H1 (cell line): ENCODE results near the gene TEX101. TPM values are rescaled to one million over a fixed set of nuclear protein-coding genes. Genes with fewer than 3 reads are reported as not detected.

Experiments used
- CTCF ChIA-PET: fragments of 300-600 bp; sonication (Branson Sonifier 250); formaldehyde crosslinking; loops from one replicate; lab custom pipeline; 2021; ENCODE audit not compliant: partially characterized antibody; lab: Charles Lee
- POLR2A ChIA-PET: fragments of 300-600 bp; sonication (Branson Sonifier 250); formaldehyde crosslinking; loops from one replicate; lab custom pipeline; 2021; ENCODE audit warnings: inconsistent platforms; ENCODE audit not compliant: partially characterized antibody; lab: Charles Lee
- DNase-seq, 2 experiments: peaks; one replicate each; pipeline versions ENCODE4 v3.0.0 to v3.0.0-alpha.2; 2010 to 2022; ENCODE audit warnings: low spot score in 2 of 2, low read depth in 1 of 2, mixed read lengths in 1 of 2
- FAIRE-seq: peaks from 2 replicates; lab custom pipeline; 2011; peaks lifted over from hg19 to GRCh38; lab: Jason Lieb, UNC
- H2AFZ ChIP-seq: 2 replicates; pipeline ENCODE4 v1.8.1; 2012; ENCODE audit warnings: low read length, inconsistent platforms
- H2AK5ac ChIP-seq: 2 replicates; pipeline ENCODE4 v1.6.1; 2013; ENCODE audit warnings: low read depth, low read length
- H2BK120ac ChIP-seq: replicated peaks from 2 replicates; pipeline ENCODE3; 2013; ENCODE audit warnings: low read depth, low read length, inconsistent platforms
- H2BK12ac ChIP-seq: 2 replicates; pipeline ENCODE4 v1.6.1; 2013; ENCODE audit warnings: low read depth, low read length
- H2BK15ac ChIP-seq: 2 replicates; pipeline ENCODE4 v1.6.1; 2013; ENCODE audit warnings: low read length
- H2BK20ac ChIP-seq: 2 replicates; pipeline ENCODE4 v1.6.1; 2013; ENCODE audit warnings: low read length
- H2BK5ac ChIP-seq: 2 replicates; pipeline ENCODE4 v1.6.1; 2013; ENCODE audit warnings: low read depth, low read length
- H3K14ac ChIP-seq: 2 replicates; pipeline ENCODE4 v1.6.1; 2013; ENCODE audit warnings: inconsistent platforms; ENCODE audit not compliant: insufficient read length
- H3K18ac ChIP-seq: 2 replicates; pipeline ENCODE4 v1.6.1; 2013; ENCODE audit warnings: low read length; ENCODE audit errors: extremely low read depth
- H3K23ac ChIP-seq: 2 replicates; pipeline ENCODE4 v1.6.1; 2013; ENCODE audit warnings: inconsistent platforms; ENCODE audit not compliant: insufficient read length
- H3K23me2 ChIP-seq: 2 replicates; pipeline ENCODE4 v1.6.1; 2013; ENCODE audit warnings: low read depth, low read length
- H3K27ac ChIP-seq: 2 replicates; pipeline ENCODE4 v1.6.1; 2011; ENCODE audit warnings: low read depth, low read length, inconsistent platforms
- H3K27me3 ChIP-seq, 4 experiments: replicated peaks in 1 of 4; 1 replicate in 1 of 4; 2 replicates in 3 of 4; pipeline versions ENCODE4 v1.6.1 to v1.8.1; 2011 to 2013; ENCODE audit warnings: low read length in 3 of 4, mild to moderate bottlenecking in 3 of 4, inconsistent platforms in 2 of 4, mixed read lengths in 2 of 4, moderate library complexity in 1 of 4; ENCODE audit not compliant: control insufficient read depth in 3 of 4, insufficient read depth in 3 of 4; ENCODE audit errors: extremely low read depth in 1 of 4
- H3K36me3 ChIP-seq, 4 experiments: 2 replicates each; pipeline versions ENCODE4 v1.6.1 to v1.8.1; 2011 to 2013; ENCODE audit warnings: mild to moderate bottlenecking in 4 of 4, low read length in 3 of 4, moderate library complexity in 2 of 4, control low read depth in 1 of 4, inconsistent platforms in 1 of 4; ENCODE audit not compliant: insufficient read depth in 4 of 4, control insufficient read depth in 2 of 4
- H3K4ac ChIP-seq: replicated peaks from 2 replicates; pipeline ENCODE3; 2013; ENCODE audit warnings: low read length, low read depth, mixed read lengths, inconsistent platforms; ENCODE audit not compliant: insufficient read length
- H3K4me1 ChIP-seq, 4 experiments: replicated peaks in 1 of 4; 1 replicate in 1 of 4; 2 replicates in 3 of 4; pipeline versions ENCODE4 v1.6.1 to v1.8.1; 2011 to 2013; ENCODE audit warnings: low read length in 3 of 4, inconsistent platforms in 2 of 4, mixed read lengths in 1 of 4; ENCODE audit not compliant: insufficient read depth in 4 of 4, control insufficient read depth in 3 of 4
- H3K4me2 ChIP-seq, 2 experiments: 2 replicates each; pipeline versions ENCODE4 v1.6.1 to v1.8.1; 2011 to 2013; ENCODE audit warnings: low read depth in 2 of 2, low read length in 2 of 2, control low read depth in 1 of 2, inconsistent platforms in 1 of 2, mild to moderate bottlenecking in 1 of 2; ENCODE audit not compliant: insufficient read depth in 1 of 2
- H3K4me3 ChIP-seq, 4 experiments: fragments of 200-600, 300-600 bp in 1 of 4; sonication (generic), shearing (Covaris generic), sonication (Bioruptor Twin) in 1 of 4; 2 replicates each; pipeline versions ENCODE4 v1.5.1 to v1.8.1; 2011 to 2016; ENCODE audit warnings: low read length in 4 of 4, low read depth in 3 of 4, control low read depth in 2 of 4, inconsistent platforms in 2 of 4, mild to moderate bottlenecking in 2 of 4, mixed read lengths in 1 of 4, moderate library complexity in 1 of 4; ENCODE audit not compliant: insufficient read depth in 2 of 4; ENCODE audit errors: extremely low read depth in 1 of 4
- H3K56ac ChIP-seq: replicated peaks from 2 replicates; pipeline ENCODE3; 2013; ENCODE audit warnings: low read depth, mild to moderate bottlenecking, mixed read lengths, low read length, inconsistent platforms; ENCODE audit not compliant: insufficient read length
- H3K79me1 ChIP-seq: 2 replicates; pipeline ENCODE4 v1.6.1; 2013; ENCODE audit warnings: low read depth, low read length, control low read depth
- H3K79me2 ChIP-seq, 2 experiments: 2 replicates each; pipeline versions ENCODE4 v1.6.1 to v1.8.1; 2012 to 2013; ENCODE audit warnings: low read length in 2 of 2, mild to moderate bottlenecking in 2 of 2, inconsistent platforms in 1 of 2; ENCODE audit not compliant: insufficient read depth in 2 of 2, control insufficient read depth in 1 of 2
- H3K9ac ChIP-seq, 4 experiments: replicated peaks in 1 of 4; 1 replicate in 1 of 4; 2 replicates in 3 of 4; pipeline versions ENCODE4 v1.6.1 to v1.8.1; 2011 to 2013; ENCODE audit warnings: low read depth in 3 of 4, low read length in 3 of 4, control low read depth in 2 of 4, mild to moderate bottlenecking in 2 of 4, moderate library complexity in 2 of 4, inconsistent platforms in 1 of 4; ENCODE audit errors: extremely low read depth in 1 of 4
- H3K9me3 ChIP-seq, 2 experiments: 2 replicates each; pipeline versions ENCODE4 v1.6.1 to v1.8.1; 2012 to 2013; ENCODE audit warnings: mild to moderate bottlenecking in 2 of 2, moderate library complexity in 2 of 2, control low read depth in 1 of 2, inconsistent platforms in 1 of 2, low read depth in 1 of 2, low read length in 1 of 2, mixed read lengths in 1 of 2; ENCODE audit not compliant: insufficient read depth in 2 of 2
- H4K20me1 ChIP-seq, 2 experiments: replicated peaks in 1 of 2; 2 replicates each; pipeline versions ENCODE3 to v1.8.1; 2011 to 2013; ENCODE audit warnings: inconsistent platforms in 2 of 2, low read length in 2 of 2, mild to moderate bottlenecking in 1 of 2; ENCODE audit not compliant: insufficient read depth in 2 of 2, control insufficient read depth in 1 of 2
- H4K5ac ChIP-seq: 2 replicates; pipeline ENCODE4 v1.6.1; 2013; ENCODE audit warnings: low read length, low read depth, mixed read lengths, inconsistent platforms; ENCODE audit not compliant: insufficient read length
- H4K8ac ChIP-seq: 2 replicates; pipeline ENCODE4 v1.8.0; 2013; ENCODE audit warnings: mild to moderate bottlenecking, moderate library complexity, low read length, inconsistent platforms; ENCODE audit not compliant: insufficient read depth; ENCODE audit errors: extremely low read depth
- H4K91ac ChIP-seq: replicated peaks from 2 replicates; pipeline ENCODE3; 2013; ENCODE audit warnings: low read length, mixed read lengths, inconsistent platforms; ENCODE audit not compliant: insufficient read length
- CREB1 ChIP-seq: IDR thresholded peaks from 2 replicates; pipeline ENCODE4 v1.6.1; 2012; ENCODE audit warnings: inconsistent platforms
- SP2 ChIP-seq: IDR thresholded peaks from 2 replicates; pipeline ENCODE4 v1.6.1; 2012; ENCODE audit warnings: mild to moderate bottlenecking, low read length, inconsistent platforms
- TBP ChIP-seq: IDR thresholded peaks from 2 replicates; pipeline ENCODE4 v1.6.1; 2011; ENCODE audit warnings: low read depth, low read length, improper control_type of control experiment
- WGBS, 2 experiments: shearing (Covaris generic) in 1 of 2; methylation state at CpG; one replicate each; pipeline versions ENCODE4 v1.1.6 to v1.1.7; 2013 to 2015; ENCODE audit warnings: low lambda C conversion rate in 2 of 2, mixed read lengths in 2 of 2, inconsistent platforms in 1 of 2, low coverage in 1 of 2, missing lambda C conversion rate in 1 of 2; ENCODE audit not compliant: insufficient replicate concordance in 2 of 2, insufficient coverage in 1 of 2, insufficient read length in 1 of 2; ENCODE audit errors: extremely low coverage in 1 of 2, missing lambda C conversion rate in 1 of 2; 5-methylcytosine and 5-hydroxymethylcytosine counted together
- polyA plus RNA-seq, 7 experiments: library from polyadenylated mRNA; depleted of rRNA in 3 of 7; stranded (reverse) in 5 of 7; unstranded in 2 of 7; fragments of >200 nt in 5 of 7; fragments of 200-250 nt in 2 of 7; gene quantifications; 1 replicate in 5 of 7; 2 replicates in 1 of 7; 4 replicates in 1 of 7; pipeline versions ENCODE4 v1.2.1 to v1.2.3, GENCODE V29; 2011 to 2013; ENCODE audit warnings: missing spikeins in 2 of 7, mixed read lengths in 2 of 7
- total RNA-seq: library from RNA; stranded (reverse); fragmentation: NEBNext Ultra II Directional; extraction: Animal tissue kit (Norgen Biotek cat#: 25700); gene quantifications from 2 replicates; pipeline ENCODE4 v1.2.1, GENCODE V29; 2021

Gene TEX101
- total and polyA plus RNA-seq, 2 of the 8 experiments (the other 6 are each of a cell fraction or from before 2014, with no cell fraction given): 0.12 TPM; not detected in 1

- H3K18ac ChIP-seq: no peak within 1 kb of the TSS
- no peak for FAIRE-seq
These were observed 50.9 kb downstream of the TEX101 start, which contains the start of gene LYPD3 for GRCh38 chr19:43465468-43466120. Gene LYPD3 (minus strand): TSS chr19:43465608. CDS start chr19:43465571, 37 bp downstream.

More at GRCh38 chr19:43465468-43466120, 50.9 kb downstream of the TEX101 start, which contains the start of gene LYPD3:
- CTCF ChIA-PET: interaction anchor here (1.1 to 4.9 kb wide), 10 partner anchors 15 to 280 kb away, joined by 3 to 33 read pairs (median 4); partner anchors contain the start of gene PHLDB3
- TF ChIP-seq SP2 (no peak), CREB1 (0 out of 2 replicates have a peak, but pooled peaks have one; percentile 46), TBP (no peak)
- Histone ChIP-seq H3K14ac (no peak within 1 kb of the TSS), H4K20me1 (no peaks in the 10 kb centered on the region), H4K8ac (no peak within 1 kb of the TSS), H2BK15ac (peak within 1 kb of the TSS; percentile 81; the same call in 1 of the 2 replicates), H2BK120ac (no peak within 1 kb of the TSS), H3K27me3 (peaks cover 0 to 25% (median 15%) of the 10 kb centered on the region in 4 experiments; a peak in 6 of 7 replicates), H3K27ac (no peak within 1 kb of the TSS), H3K4me1 (peaks cover 0 to 8% (median 3%) of the 10 kb centered on the region in 4 experiments; a peak in 4 of 7 replicates), H4K5ac (no peak within 1 kb of the TSS), H2BK12ac (no peak within 1 kb of the TSS), H3K36me3 (no peaks in the 10 kb centered on the region), H2BK5ac (no peak within 1 kb of the TSS), H3K23me2 (peaks cover 13% of the 10 kb centered on the region), H3K4me2 (peak within 1 kb of the TSS; percentile 77 to 87), H3K4me3 (peak within 1 kb of the TSS; percentile 50 to 93 (median 85); a peak in 6 of 8 replicates), H3K23ac (no peak within 1 kb of the TSS), H3K56ac (no peak within 1 kb of the TSS), H3K79me1 (no peaks in the 10 kb centered on the region), H3K9ac (0 out of 7 replicates have a peak within 1 kb of the TSS, but pooled peaks of 1 of the 4 experiments have one; percentile 2), H3K79me2 (no peaks in the 10 kb centered on the region), H2BK20ac (no peak within 1 kb of the TSS), H2AK5ac (no peak within 1 kb of the TSS), H3K9me3 (no peaks in the 10 kb centered on the region), H3K4ac (no peak within 1 kb of the TSS), H2AFZ (no peak within 1 kb of the TSS; the same call in none of the 2 replicates), H4K91ac (no peak within 1 kb of the TSS)
- DNase-seq: peak in 1 of 2 experiments; percentile 71
- POLR2A ChIA-PET: interaction anchor here (0.8 to 4.4 kb wide), 3 partner anchors 8 to 67 kb away, joined by 3 to 23 read pairs (median 4); partner anchors contain the start of genes PHLDB3 and ZNF575
- 49% methylated on average over 21 of the region's 24 CpGs; no CpG with 5 or more reads in 1 of the 2 experiments for WGBS, 2 experiments
